ENCODE results near the gene PLXNA4.

PLXNA4 gene

GRCh38 chr7:132263151-132263550 lies 313.1 kb downstream of the PLXNA4 start:
- TF ChIP-seq TAF1 (IDR thresholded peaks at IDR 0.05; ENCODE audit: borderline replicate concordance, insufficient read depth, low read length) (no peak), SIN3A (IDR thresholded peaks at IDR 0.05; ENCODE audit: borderline replicate concordance, insufficient read depth, low read length) (no peak), REST (IDR thresholded peaks at IDR 0.05; ENCODE audit: insufficient read depth in 1 of 2, low read depth in 2 of 2, low read length in 2 of 2) (no peak), POLR2AphosphoS5 (IDR thresholded peaks at IDR 0.05; ENCODE audit: low read depth, low read length) (no peak), FOXP2 (optimal IDR thresholded peaks at IDR 0.05; ENCODE audit: borderline replicate concordance, extremely low read depth, extremely low read length, insufficient read depth) (no peak)

- TF ChIP-seq TAF1 (IDR thresholded peaks at IDR 0.05; ENCODE audit: borderline replicate concordance, insufficient read depth, low read length): no peak
These were observed 314.2 kb downstream of the PLXNA4 start for GRCh38 chr7:132262160-132262470.

- TF ChIP-seq SIN3A (IDR thresholded peaks at IDR 0.05; ENCODE audit: borderline replicate concordance, insufficient read depth, low read length) (no peak), TAF1 (IDR thresholded peaks at IDR 0.05; ENCODE audit: borderline replicate concordance, insufficient read depth, low read length) (no peak), POLR2AphosphoS5 (IDR thresholded peaks at IDR 0.05; ENCODE audit: low read depth, low read length) (no peak), FOXP2 (optimal IDR thresholded peaks at IDR 0.05; ENCODE audit: borderline replicate concordance, extremely low read depth, extremely low read length, insufficient read depth) (no peak), REST (IDR thresholded peaks at IDR 0.05; ENCODE audit: insufficient read depth in 1 of 2, low read depth in 2 of 2, low read length in 2 of 2) (no peak)
These were observed 314.7 kb downstream of the PLXNA4 start for GRCh38 chr7:132261327-132262159.

GRCh38 chr7:132258231-132258630 lies 318.0 kb downstream of the PLXNA4 start:
- TF ChIP-seq POLR2AphosphoS5 (IDR thresholded peaks at IDR 0.05; ENCODE audit: low read depth, low read length): no peak
- no peak for TF ChIP-seq SIN3A (IDR thresholded peaks at IDR 0.05; ENCODE audit: borderline replicate concordance, insufficient read depth, low read length)
- TF ChIP-seq TAF1 (IDR thresholded peaks at IDR 0.05; ENCODE audit: borderline replicate concordance, insufficient read depth, low read length): no peak
- no peak for TF ChIP-seq FOXP2 (optimal IDR thresholded peaks at IDR 0.05; ENCODE audit: borderline replicate concordance, extremely low read depth, extremely low read length, insufficient read depth)
- no peak for TF ChIP-seq REST (IDR thresholded peaks at IDR 0.05; ENCODE audit: insufficient read depth in 1 of 2, low read depth in 2 of 2, low read length in 2 of 2)

- no peak for TF ChIP-seq REST (IDR thresholded peaks at IDR 0.05; ENCODE audit: insufficient read depth in 1 of 2, low read depth in 2 of 2, low read length in 2 of 2)
- no peak for TF ChIP-seq FOXP2 (optimal IDR thresholded peaks at IDR 0.05; ENCODE audit: borderline replicate concordance, extremely low read depth, extremely low read length, insufficient read depth)
- no peak for TF ChIP-seq SIN3A (IDR thresholded peaks at IDR 0.05; ENCODE audit: borderline replicate concordance, insufficient read depth, low read length)
- TF ChIP-seq TAF1 (IDR thresholded peaks at IDR 0.05; ENCODE audit: borderline replicate concordance, insufficient read depth, low read length): no peak
- TF ChIP-seq POLR2AphosphoS5 (IDR thresholded peaks at IDR 0.05; ENCODE audit: low read depth, low read length): no peak
These were observed 319.0 kb downstream of the PLXNA4 start for GRCh38 chr7:132257253-132257652.
